GM12892 (cell line): ENCODE data around the gene BEAN1.

Experiments
- POLR2A ChIP-seq: IDR thresholded peaks from 2 replicates; pipeline ENCODE4 v1.6.1; 2011; ENCODE audit warnings: low read depth, low read length, control low read depth
- POLR2AphosphoS5 ChIP-seq: IDR thresholded peaks from 2 replicates; pipeline ENCODE4 v1.6.1; 2011; ENCODE audit warnings: low read depth, low read length, control low read depth
- TAF1 ChIP-seq: IDR thresholded peaks from 2 replicates; pipeline ENCODE4 v1.6.1; 2011; ENCODE audit warnings: low read depth, mild to moderate bottlenecking, control low read depth, low read length, borderline replicate concordance

- TF ChIP-seq POLR2A (no peak), TAF1 (no peak), POLR2AphosphoS5 (no peak)
These were observed 18.7 kb upstream of the BEAN1 start for GRCh38 chr16:66408163-66409048.
